Measurements from ENCODE around the gene IFITM5. TPM values are rescaled to one million over a fixed set of nuclear protein-coding genes. Genes with fewer than 3 reads are reported as not detected.
A peak's percentile ranks its signal among the peaks of the same experiment; 100 is the strongest.
"Not testable (repeated sequence)": the region's sequence is repeated elsewhere in the genome, so short reads cannot be mapped to it uniquely, and the experiment has no call there.

The IFITM5 gene
- total and polyA plus RNA-seq, 2 of the 4 experiments (the other 2 are of a cell fraction): not detected

DNA sequence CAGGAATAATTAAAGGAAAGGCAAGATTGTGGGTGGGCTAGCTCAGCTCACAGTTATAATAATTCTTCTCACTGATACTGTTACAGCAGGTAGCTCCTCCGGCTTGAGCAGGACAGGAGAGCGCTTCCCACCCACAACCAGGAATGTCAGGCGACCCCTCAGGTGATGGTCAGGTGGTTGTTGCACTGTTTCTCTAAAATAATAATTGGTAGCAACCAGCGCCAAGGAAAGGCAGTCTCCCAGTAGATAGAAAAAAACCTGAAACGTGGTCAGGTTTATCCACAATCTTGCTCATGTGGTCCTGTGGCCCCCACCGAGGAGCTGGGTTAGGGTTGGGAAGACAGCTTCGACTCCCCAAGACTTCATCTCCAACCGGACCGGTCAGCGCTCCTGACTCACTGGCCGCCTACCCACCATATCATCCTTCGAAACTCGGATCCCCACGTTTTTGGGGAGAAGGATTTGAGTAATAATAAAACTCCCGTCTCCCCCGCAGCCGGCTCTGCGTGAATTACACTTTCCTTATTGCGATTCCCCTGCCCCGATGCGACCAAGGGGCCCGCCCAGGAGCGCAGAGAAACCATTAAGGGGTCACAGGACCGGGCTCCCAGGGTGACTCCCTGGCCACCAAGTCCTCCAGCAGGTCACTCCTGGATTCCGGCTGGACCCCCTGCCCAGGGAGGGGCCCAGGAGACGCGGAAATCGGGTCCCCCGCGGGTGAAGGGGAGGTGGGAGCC is 18.5 kb upstream of the IFITM5 start:
- no CpG with 5 or more reads among the region's 30 CpGs for WGBS, 2 experiments (ENCODE audit: extremely low coverage in 2 of 2, insufficient read length in 1 of 2)
- H3K18ac ChIP-seq (ENCODE audit: low read depth, low read length); H2BK5ac ChIP-seq (ENCODE audit: low read depth, low read length, poor library complexity, severe bottlenecking); H2BK20ac ChIP-seq (ENCODE audit: low read depth, low read length); H2BK120ac ChIP-seq (ENCODE audit: low read depth, low read length); intact Hi-C loops (cut with micrococcal nuclease); in situ Hi-C loops (cut with MboI; ENCODE audit: low sequenced_read_pairs); POLR2A ChIA-PET (ENCODE audit: unreplicated experiment); CTCF ChIA-PET; H2AK9ac ChIP-seq (replicated peaks; ENCODE audit: low read depth, low read length, poor library complexity); H3K9me3 ChIP-seq (ENCODE audit: control insufficient read depth, insufficient read depth, low read length); H3K4me3 ChIP-seq (ENCODE audit: insufficient read depth, low read depth, low read length); H3K36me3 ChIP-seq (ENCODE audit: control insufficient read depth, insufficient read depth, low read length); H3K9ac ChIP-seq (ENCODE audit: low read depth, low read length); H4K5ac ChIP-seq (ENCODE audit: low read depth, low read length); H3K14ac ChIP-seq (replicated peaks; ENCODE audit: low read depth, low read length); BruUV-seq (replicated peaks); H3K9me1 ChIP-seq (ENCODE audit: insufficient read depth, low read length); dilution Hi-C loops (cut with HindIII; ENCODE audit: low sequenced_read_pairs, unreplicated experiment); H3K27me3 ChIP-seq (ENCODE audit: control insufficient read depth, insufficient read depth, low read length); H4K91ac ChIP-seq (ENCODE audit: insufficient read depth, low read depth, low read length); H3K4ac ChIP-seq (ENCODE audit: low read depth, low read length); H3K4me2 ChIP-seq (ENCODE audit: low read depth, low read length); H3K27ac ChIP-seq (ENCODE audit: insufficient read depth, low read length); H2AFZ ChIP-seq (replicated peaks; ENCODE audit: low read length, poor library complexity); DNase-seq: not testable (repeated sequence)
- H4K20me1 ChIP-seq (ENCODE audit: insufficient read depth, low read length): peaks cover 10% of the 10 kb centered on the region; the same call in 1 of the 2 replicates
- H2BK15ac ChIP-seq (ENCODE audit: low read depth, low read length): 0 out of 3 replicates have a peak overlapping the region, but pooled peaks have one; percentile 44
- H3K56ac ChIP-seq (ENCODE audit: extremely low read depth, insufficient read depth, low read length): 0 out of 2 replicates have a peak overlapping the region, but pooled peaks have one; percentile 17
- ATAC-seq (ENCODE audit: low read depth): peak; percentile 0; the same call in 1 of the 2 replicates
- peak overlapping the region in 1 of 2 experiments; percentile 52; a peak in 1 of 4 replicates for H4K8ac ChIP-seq (ENCODE audit: low read depth in 2 of 2, low read length in 2 of 2)
- H3K4me1 ChIP-seq (ENCODE audit: control insufficient read depth, insufficient read depth, low read length): peaks cover 15% of the 10 kb centered on the region
- H2AK5ac ChIP-seq (ENCODE audit: low read depth, low read length): 0 out of 2 replicates have a peak overlapping the region, but pooled peaks have one; percentile 56
- H3K23ac ChIP-seq (ENCODE audit: low read depth, low read length): peak overlapping the region; percentile 68; the same call in 1 of the 2 replicates
- H3K79me1 ChIP-seq (ENCODE audit: low read depth in 1 of 2, low read length in 2 of 2): peaks cover 5 to 29% of the 10 kb centered on the region in 2 experiments; a peak in 3 of 4 replicates
